HepG2 (cell line): ENCODE data around the gene TMEM11.

Experiments
- ARNTL ChIP-seq: sonication (generic); formaldehyde crosslinking; IDR thresholded peaks from 2 replicates; pipeline ENCODE4 v1.4.0; 2020; ENCODE audit warnings: mild to moderate bottlenecking, missing genetic modification reagents
- CBX1 ChIP-seq: IDR thresholded peaks from one replicate; pipeline ENCODE4 v1.6.1; 2016; ENCODE audit warnings: antibody characterized with exemption, low read depth
- EZH2 ChIP-seq: conservative IDR thresholded peaks from 2 replicates; pipeline ENCODE4 v1.6.1; 2012; ENCODE audit warnings: mild to moderate bottlenecking, low read depth, low read length, moderate library complexity
- FLYWCH1 ChIP-seq: sonication (generic); formaldehyde crosslinking; IDR thresholded peaks from 2 replicates; pipeline ENCODE4 v1.8.1; 2023; ENCODE audit warnings: mild to moderate bottlenecking, missing genetic modification reagents
- POLR2AphosphoS5 ChIP-seq: IDR thresholded peaks from 2 replicates; pipeline ENCODE4 v1.6.1; 2012; ENCODE audit warnings: low read depth, low read length
- RAD21 ChIP-seq: fragments of 450-650 bp; formaldehyde crosslinking; IDR thresholded peaks from 2 replicates; pipeline ENCODE4 v1.5.0; 2020; ENCODE audit warnings: mild to moderate bottlenecking
- SMC3 ChIP-seq: IDR thresholded peaks from 2 replicates; pipeline ENCODE4 v1.6.1; 2011; ENCODE audit warnings: low read length, improper control_type of control experiment
- SOX13 ChIP-seq, 3 experiments: fragments of 450-650 bp in 1 of 3; sonication (generic) in 1 of 3; formaldehyde crosslinking in 1 of 3; IDR thresholded peaks in 2 of 3; conservative IDR thresholded peaks in 1 of 3; 2 replicates each; pipeline versions ENCODE4 v1.5.0 to v1.6.1; 2016 to 2020; ENCODE audit warnings: antibody characterized with exemption in 1 of 3, mild to moderate bottlenecking in 1 of 3, missing compliant biosample characterization in 1 of 3, missing genetic modification reagents in 1 of 3, moderate library complexity in 1 of 3
- ZFP1 ChIP-seq: IDR thresholded peaks from 2 replicates; pipeline ENCODE4 v1.6.1; 2016
- ZNF234 ChIP-seq: sonication (generic); formaldehyde crosslinking; conservative IDR thresholded peaks from 2 replicates; pipeline ENCODE4 v1.5.1; 2020; ENCODE audit warnings: mild to moderate bottlenecking, missing genetic modification reagents
- ZNF768 ChIP-seq: sonication (generic); formaldehyde crosslinking; IDR thresholded peaks from 2 replicates; pipeline ENCODE4 v1.4.0; 2020; ENCODE audit warnings: missing genetic modification reagents
- TF ChIP-seq, protein P1 (sequence below): sonication (generic); formaldehyde crosslinking; IDR thresholded peaks from 2 replicates; pipeline ENCODE4 v1.9.0; 2021; ENCODE audit warnings: missing genetic modification reagents, borderline replicate concordance
- TF ChIP-seq, protein P2 (sequence below): sonication (generic); formaldehyde crosslinking; IDR thresholded peaks from 2 replicates; pipeline ENCODE4 v1.5.0; 2020; ENCODE audit warnings: mild to moderate bottlenecking, missing genetic modification reagents, moderate library complexity

DNA sequence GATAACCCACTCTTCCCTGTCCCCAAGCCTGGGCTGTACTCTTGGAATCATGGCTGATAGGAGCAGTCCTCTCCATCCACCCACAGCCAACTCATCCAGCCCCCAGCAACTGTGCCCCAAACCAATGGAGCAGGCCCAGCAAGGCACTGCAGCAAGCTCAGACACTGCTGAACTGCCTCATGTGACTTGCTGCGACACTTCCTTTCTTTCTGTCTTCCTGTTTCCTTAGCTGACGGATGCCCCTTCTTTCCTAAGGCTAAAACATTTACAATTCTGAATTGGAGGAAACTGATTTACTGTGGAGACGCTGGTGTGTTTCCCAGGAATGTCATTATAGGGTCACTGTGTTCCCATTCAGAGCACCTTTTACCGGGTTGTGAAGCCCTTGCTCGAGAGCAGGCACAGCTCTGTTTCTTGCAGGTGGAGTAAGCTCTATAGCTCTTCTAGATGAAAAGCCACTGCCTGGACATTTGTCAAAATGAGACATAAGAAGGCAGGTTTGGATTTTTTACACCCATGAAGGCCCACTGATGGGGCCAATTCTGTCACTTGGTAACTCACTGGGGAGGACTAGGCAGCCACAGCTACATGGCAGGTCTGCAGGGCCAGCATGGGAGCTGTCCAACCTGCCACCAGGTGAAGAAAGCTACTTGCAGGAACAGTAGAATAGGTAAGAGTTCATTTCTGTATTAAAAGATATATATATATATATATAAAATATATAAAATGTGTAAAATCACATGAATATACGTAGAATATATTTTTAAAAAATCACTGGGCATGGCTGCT lies 27.4 kb downstream of the TMEM11 start:
- no peak for TF ChIP-seq SMC3
- TF ChIP-seq, protein P1, sequence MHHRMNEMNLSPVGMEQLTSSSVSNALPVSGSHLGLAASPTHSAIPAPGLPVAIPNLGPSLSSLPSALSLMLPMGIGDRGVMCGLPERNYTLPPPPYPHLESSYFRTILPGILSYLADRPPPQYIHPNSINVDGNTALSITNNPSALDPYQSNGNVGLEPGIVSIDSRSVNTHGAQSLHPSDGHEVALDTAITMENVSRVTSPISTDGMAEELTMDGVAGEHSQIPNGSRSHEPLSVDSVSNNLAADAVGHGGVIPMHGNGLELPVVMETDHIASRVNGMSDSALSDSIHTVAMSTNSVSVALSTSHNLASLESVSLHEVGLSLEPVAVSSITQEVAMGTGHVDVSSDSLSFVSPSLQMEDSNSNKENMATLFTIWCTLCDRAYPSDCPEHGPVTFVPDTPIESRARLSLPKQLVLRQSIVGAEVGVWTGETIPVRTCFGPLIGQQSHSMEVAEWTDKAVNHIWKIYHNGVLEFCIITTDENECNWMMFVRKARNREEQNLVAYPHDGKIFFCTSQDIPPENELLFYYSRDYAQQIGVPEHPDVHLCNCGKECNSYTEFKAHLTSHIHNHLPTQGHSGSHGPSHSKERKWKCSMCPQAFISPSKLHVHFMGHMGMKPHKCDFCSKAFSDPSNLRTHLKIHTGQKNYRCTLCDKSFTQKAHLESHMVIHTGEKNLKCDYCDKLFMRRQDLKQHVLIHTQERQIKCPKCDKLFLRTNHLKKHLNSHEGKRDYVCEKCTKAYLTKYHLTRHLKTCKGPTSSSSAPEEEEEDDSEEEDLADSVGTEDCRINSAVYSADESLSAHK: no peak
- no peak for TF ChIP-seq FLYWCH1
- TF ChIP-seq RAD21 (CRISPR knock-in tag): no peak
- TF ChIP-seq ZFP1: no peak
- TF ChIP-seq CBX1: no peak
- TF ChIP-seq, protein P2, sequence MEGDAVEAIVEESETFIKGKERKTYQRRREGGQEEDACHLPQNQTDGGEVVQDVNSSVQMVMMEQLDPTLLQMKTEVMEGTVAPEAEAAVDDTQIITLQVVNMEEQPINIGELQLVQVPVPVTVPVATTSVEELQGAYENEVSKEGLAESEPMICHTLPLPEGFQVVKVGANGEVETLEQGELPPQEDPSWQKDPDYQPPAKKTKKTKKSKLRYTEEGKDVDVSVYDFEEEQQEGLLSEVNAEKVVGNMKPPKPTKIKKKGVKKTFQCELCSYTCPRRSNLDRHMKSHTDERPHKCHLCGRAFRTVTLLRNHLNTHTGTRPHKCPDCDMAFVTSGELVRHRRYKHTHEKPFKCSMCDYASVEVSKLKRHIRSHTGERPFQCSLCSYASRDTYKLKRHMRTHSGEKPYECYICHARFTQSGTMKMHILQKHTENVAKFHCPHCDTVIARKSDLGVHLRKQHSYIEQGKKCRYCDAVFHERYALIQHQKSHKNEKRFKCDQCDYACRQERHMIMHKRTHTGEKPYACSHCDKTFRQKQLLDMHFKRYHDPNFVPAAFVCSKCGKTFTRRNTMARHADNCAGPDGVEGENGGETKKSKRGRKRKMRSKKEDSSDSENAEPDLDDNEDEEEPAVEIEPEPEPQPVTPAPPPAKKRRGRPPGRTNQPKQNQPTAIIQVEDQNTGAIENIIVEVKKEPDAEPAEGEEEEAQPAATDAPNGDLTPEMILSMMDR (CRISPR knock-in tag): no peak
- no peak for TF ChIP-seq ZNF234 (CRISPR knock-in tag)
- no peak for TF ChIP-seq EZH2
- TF ChIP-seq SOX13 (IDR thresholded peaks at IDR 0.05): no peak
- TF ChIP-seq SOX13 (CRISPR knock-in tag; conservative IDR thresholded peaks at IDR 0.05 in 1 of 2, IDR thresholded peaks at IDR 0.05 in 1 of 2): no peak
- no peak for TF ChIP-seq ZNF768 (CRISPR knock-in tag)
- no peak for TF ChIP-seq POLR2AphosphoS5
- TF ChIP-seq ARNTL (CRISPR knock-in tag): no peak
